Heart right ventricle (tissue), 16 donors: ENCODE results near the gene FRMD3. TPM values are rescaled to one million over a fixed set of nuclear protein-coding genes. Genes with fewer than 3 reads are reported as not detected.
A peak's percentile ranks its signal among the peaks of the same experiment; 100 is the strongest.

ENCODE experiments used
- ATAC-seq, 8 donors: fragments of 200-7000 bp; cut with Tn5 transposase; one replicate each; pipeline ENCODE4 v1.9.1; 2020; ENCODE audit warnings: mild to moderate bottlenecking in 8 of 8, moderate library complexity in 8 of 8, moderate number of reproducible peaks in 1 of 8
- DNase-seq, 2 donors: peaks; one replicate each; pipeline ENCODE4 v3.0.0-alpha.2; 2020
- H3K27ac ChIP-seq, 10 donors: fragments of 200-600 bp; sonication (generic) in 2 of 10; one replicate each; pipeline versions ENCODE4 v1.5.0 to v1.8.0; 2020 to 2022; ENCODE audit warnings: mild to moderate bottlenecking in 3 of 10
- H3K27me3 ChIP-seq, 7 donors: fragments of 200-600 bp; one replicate each; pipeline ENCODE4 v1.8.0; 2021 to 2022; ENCODE audit warnings: mild to moderate bottlenecking in 2 of 7
- H3K36me3 ChIP-seq, 9 donors: fragments of 200-600 bp; sonication (generic) in 1 of 9; one replicate each; pipeline versions ENCODE4 v1.5.0 to v1.8.0; 2020 to 2022; ENCODE audit warnings: mild to moderate bottlenecking in 2 of 9
- H3K4me1 ChIP-seq, 9 donors: fragments of 200-600 bp; sonication (generic) in 1 of 9; one replicate each; pipeline versions ENCODE4 v1.5.0 to v1.8.0; 2020 to 2022; ENCODE audit warnings: mild to moderate bottlenecking in 4 of 9
- H3K4me3 ChIP-seq, 10 donors: fragments of 200-600 bp; sonication (generic) in 2 of 10; one replicate each; pipeline versions ENCODE4 v1.5.0 to v1.8.0; 2020 to 2022; ENCODE audit warnings: mild to moderate bottlenecking in 7 of 10, moderate library complexity in 2 of 10
- H3K9me3 ChIP-seq, 11 donors: fragments of 200-600 bp in 10 of 11; sonication (generic) in 2 of 11; one replicate each; pipeline versions ENCODE4 v1.5.0 to v1.8.0; 2013 to 2022; ENCODE audit warnings: mild to moderate bottlenecking in 2 of 11, control low read depth in 1 of 11, moderate library complexity in 1 of 11
- CTCF ChIP-seq, 9 donors: fragments of 200-600 bp; sonication (generic) in 2 of 9; IDR thresholded peaks; one replicate each; pipeline versions ENCODE4 v1.5.0 to v1.8.0; 2021 to 2022; ENCODE audit warnings: antibody characterized with exemption in 9 of 9, mild to moderate bottlenecking in 5 of 9, moderate library complexity in 1 of 9
- WGBS, 2 donors: extraction: QIAGEN DNeasy Blood & Tissue Kit; methylation state at CpG; one replicate each; pipeline ENCODE4 v1.1.7; 2013; ENCODE audit warnings: inconsistent platforms in 1 of 2; 5-methylcytosine and 5-hydroxymethylcytosine counted together
- intact Hi-C, 10 donors: fragments of 100-400 bp; cut with DNase I; formaldehyde crosslinking; loops; one replicate each; pipeline versions ENCODE4 v1.11.1 to v1.14.2; 2022
- polyA plus RNA-seq, 2 donors: library from polyadenylated mRNA; stranded (reverse); fragments of 200-250 nt; gene quantifications; one replicate each; pipeline ENCODE4 v1.2.3, GENCODE V29; 2013
- total RNA-seq, 10 donors: library from RNA; stranded (reverse); fragmentation: NEBNext Ultra II Directional in 3 of 10; extraction: Animal tissue kit (Norgen Biotek cat#: 25700) in 3 of 10; gene quantifications; one replicate each; pipeline versions ENCODE4 v1.2.1 to v1.2.4, GENCODE V29; 2021 to 2023
- donor health status: Arrhythmogenic right ventricular cardiomyopathy.
- donor health status: ischemic (EF 13 %, LVEDD 7.1; RV severe dilation, severe dysfunction).
- donor health status: healthy with polysubstance abuse.
- donor health status: DM: no; HTN: yes; CAD: no.
- donor health status: DM: no; HTN: no; CAD: no.
- donor health status: ischemic (EF 25% LVEDD 6.9; RV normal size, moderate dysfunction).
- donor health status: ischemic (EF 25% LVEDD 5.7; RV mildly dilated, moderate dysfunction).
- donor health status: healthy.
- donor health status: DM: yes; HTN: yes; CAD: no.
- donor health status: Ischemic cardiomyopathy.
- donor health status: ischemic (EF 35%, LVEDD 5.7; RV mildly dilated, moderate dysfunction).
- donor health status: nonischemic (EF 11% LVEDD 7.7; RV severe dilation, severe dysfunction).
- donor health status: DM: yes; HTN: yes; CAD: no.
- donor health status: PGD.
- donor health status: ischemic (EF 29% LVEDD 5.4; RV normal size, mild dysfunction).
- donor health status: nonischemic (EF 23%, LVEDD 6.1; RV moderate dilation, normal function).

Gene FRMD3
- total and polyA plus RNA-seq, 12 donors, result 23.1 to 145 (median 98.8) TPM

- no peak for TF ChIP-seq CTCF (IDR thresholded peaks at IDR 0.05)
- H3K27me3 ChIP-seq, result no peaks in the 10 kb centered on the region
- 26 to 35% methylated on average over 7 of the region's 7 CpGs for WGBS, 2 donors
- ATAC-seq, result peak; percentile 68 to 91 (median 78)
- peak overlapping the region in 8 of 10 donors; percentile 34 to 75 (median 65) for H3K27ac ChIP-seq
- peaks cover 0 to 3% (median 0%) of the 10 kb centered on the region in 11 donors for H3K9me3 ChIP-seq
- H3K4me3 ChIP-seq, result no peak overlapping the region
- intact Hi-C loops, result loop anchor here in 1 of 10 donors (10.0 kb wide), 1 partner anchor 67 kb away; no protein-coding TSS in a partner anchor
- peaks cover 0 to 3% (median 0%) of the 10 kb centered on the region in 9 donors for H3K36me3 ChIP-seq
- peak in 1 of 2 donors; percentile 56 for DNase-seq
- peaks cover 6 to 27% (median 22%) of the 10 kb centered on the region in 9 donors for H3K4me1 ChIP-seq
Measured at GRCh38 chr9:83281306-83282255, 256.6 kb downstream of the FRMD3 start.

GRCh38 chr9:83280790-83281189 lies 257.4 kb downstream of the FRMD3 start:
- peaks cover 6 to 26% (median 22%) of the 10 kb centered on the region in 9 donors for H3K4me1 ChIP-seq
- intact Hi-C loops, result loop anchor here in 1 of 10 donors (10.0 kb wide), 1 partner anchor 66 kb away; no protein-coding TSS in a partner anchor
- ATAC-seq (peak in 5 of 8 donors; percentile 33 to 47 (median 44)), DNase-seq (no peak)
- H3K27ac ChIP-seq, result peak overlapping the region in 8 of 10 donors; percentile 34 to 75 (median 65)
- peaks cover 0 to 3% (median 0%) of the 10 kb centered on the region in 11 donors for H3K9me3 ChIP-seq
- no peak for TF ChIP-seq CTCF (IDR thresholded peaks at IDR 0.05)
- no peak overlapping the region for H3K4me3 ChIP-seq
- H3K36me3 ChIP-seq, result peaks cover 0 to 5% (median 0%) of the 10 kb centered on the region in 9 donors
- no peaks in the 10 kb centered on the region for H3K27me3 ChIP-seq
- WGBS, 2 donors, result 72 to 78% methylated on average over 2 of the region's 2 CpGs

GRCh38 chr9:83280268-83280667 lies 257.9 kb downstream of the FRMD3 start:
- DNase-seq, result no peak
- intact Hi-C loops, result loop anchor here in 1 of 10 donors (10.0 kb wide), 1 partner anchor 65 kb away; no protein-coding TSS in a partner anchor
- peaks cover 0 to 3% (median 0%) of the 10 kb centered on the region in 11 donors for H3K9me3 ChIP-seq
- no peak overlapping the region for H3K4me3 ChIP-seq
- 90 to 91% methylated on average over 5 of the region's 5 CpGs for WGBS, 2 donors
- H3K27me3 ChIP-seq, result no peaks in the 10 kb centered on the region
- H3K36me3 ChIP-seq, result peaks cover 0 to 5% (median 0%) of the 10 kb centered on the region in 9 donors
- peak overlapping the region in 2 of 10 donors; percentile 65 to 67 for H3K27ac ChIP-seq
- TF ChIP-seq CTCF (IDR thresholded peaks at IDR 0.05), result no peak
- ATAC-seq, result no peak
- peaks cover 6 to 26% (median 21%) of the 10 kb centered on the region in 9 donors for H3K4me1 ChIP-seq

GRCh38 chr9:83274787-83275186 lies 263.4 kb downstream of the FRMD3 start:
- H3K4me3 ChIP-seq, result no peak overlapping the region
- intact Hi-C loops, result no loop called here
- no peak for ATAC-seq
- H3K36me3 ChIP-seq, result peaks cover 0 to 10% (median 0%) of the 10 kb centered on the region in 9 donors
- no peaks in the 10 kb centered on the region for H3K27me3 ChIP-seq
- H3K9me3 ChIP-seq, result peaks cover 0 to 3% (median 0%) of the 10 kb centered on the region in 11 donors
- peaks cover 0 to 24% (median 15%) of the 10 kb centered on the region in 9 donors for H3K4me1 ChIP-seq
- WGBS, 2 donors, result 96 to 97% methylated on average over 5 of the region's 5 CpGs
- H3K27ac ChIP-seq, result no peak overlapping the region
- DNase-seq, result no peak
- no peak for TF ChIP-seq CTCF (IDR thresholded peaks at IDR 0.05)
